Omental fat pad (tissue), 4 donors: ENCODE measurements around the gene ENPP3. TPM values are rescaled to one million over a fixed set of nuclear protein-coding genes. Genes with fewer than 3 reads are reported as not detected.

ENCODE experiments used
- ATAC-seq: fragments of 150-250 bp; one replicate; pipeline ENCODE4 v1.9.1; 2016; ENCODE audit warnings: mild to moderate bottlenecking, moderate library complexity; ENCODE audit not compliant: low FRiP score
- DNase-seq: peaks from one replicate; pipeline ENCODE4 v3.0.0-alpha.2; 2019; ENCODE audit warnings: low spot score
- total RNA-seq, 4 donors: library from RNA; depleted of rRNA; stranded (reverse); fragments of >200 nt; gene quantifications; one replicate each; pipeline ENCODE4 v1.1.0, GENCODE V29; 2016
- TF ChIP-seq, protein P1 (sequence below), 3 donors: fragments of 450-650 bp; IDR thresholded peaks; one replicate each; pipeline ENCODE4 v1.5.1; 2016 to 2017; ENCODE audit warnings: antibody characterized with exemption in 3 of 3, mild to moderate bottlenecking in 3 of 3, moderate library complexity in 2 of 3

The ENPP3 gene
- total RNA-seq: under 1 TPM; 0.36 to 0.94 (median 0.61) TPM

DNA sequence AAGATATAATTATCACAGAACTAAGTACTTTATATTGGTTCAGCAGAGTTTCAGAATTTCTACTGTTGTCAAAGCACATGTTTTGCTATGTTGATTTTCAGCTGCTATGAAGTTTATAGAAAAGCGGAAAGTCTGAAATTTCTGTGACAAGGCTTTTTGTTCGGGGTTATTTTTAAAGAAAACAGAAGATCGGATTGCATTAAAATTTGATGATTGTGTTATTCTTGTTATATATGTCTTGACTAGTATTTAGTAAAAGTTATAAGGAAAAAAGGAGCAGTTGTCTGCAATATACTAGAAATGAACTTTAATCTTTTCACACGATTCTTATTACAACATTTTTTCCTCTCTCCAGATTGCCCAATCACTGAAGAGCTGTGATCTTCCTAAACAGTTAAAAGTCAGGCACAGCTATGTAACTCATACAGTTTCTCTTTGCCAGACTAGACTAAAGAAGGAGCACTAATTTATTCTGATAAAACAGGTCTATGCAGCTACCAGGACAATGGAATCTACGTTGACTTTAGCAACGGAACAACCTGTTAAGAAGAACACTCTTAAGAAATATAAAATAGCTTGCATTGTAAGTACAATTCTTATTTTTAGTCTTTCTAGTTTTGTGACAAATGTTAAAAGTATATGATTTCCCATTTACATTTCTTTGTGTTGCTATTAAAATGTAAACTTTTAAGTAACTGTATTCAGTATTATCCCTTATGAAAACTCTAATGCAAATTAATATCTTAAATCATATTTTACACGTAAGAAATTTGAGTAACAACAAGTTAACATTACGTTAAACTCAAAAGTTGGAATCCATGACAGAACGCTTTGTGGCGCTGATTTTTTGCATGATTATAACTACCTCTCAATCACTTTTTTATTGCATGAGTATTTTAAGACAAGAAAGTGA, at the start of gene ENPP3:
ENPP3 (plus strand) TSS at position 423 of the 913 bp plus-strand sequence; CDS start at position 506, 83 bp downstream.
- no peak for DNase-seq
- no peak for ATAC-seq
- TF ChIP-seq, protein P1, sequence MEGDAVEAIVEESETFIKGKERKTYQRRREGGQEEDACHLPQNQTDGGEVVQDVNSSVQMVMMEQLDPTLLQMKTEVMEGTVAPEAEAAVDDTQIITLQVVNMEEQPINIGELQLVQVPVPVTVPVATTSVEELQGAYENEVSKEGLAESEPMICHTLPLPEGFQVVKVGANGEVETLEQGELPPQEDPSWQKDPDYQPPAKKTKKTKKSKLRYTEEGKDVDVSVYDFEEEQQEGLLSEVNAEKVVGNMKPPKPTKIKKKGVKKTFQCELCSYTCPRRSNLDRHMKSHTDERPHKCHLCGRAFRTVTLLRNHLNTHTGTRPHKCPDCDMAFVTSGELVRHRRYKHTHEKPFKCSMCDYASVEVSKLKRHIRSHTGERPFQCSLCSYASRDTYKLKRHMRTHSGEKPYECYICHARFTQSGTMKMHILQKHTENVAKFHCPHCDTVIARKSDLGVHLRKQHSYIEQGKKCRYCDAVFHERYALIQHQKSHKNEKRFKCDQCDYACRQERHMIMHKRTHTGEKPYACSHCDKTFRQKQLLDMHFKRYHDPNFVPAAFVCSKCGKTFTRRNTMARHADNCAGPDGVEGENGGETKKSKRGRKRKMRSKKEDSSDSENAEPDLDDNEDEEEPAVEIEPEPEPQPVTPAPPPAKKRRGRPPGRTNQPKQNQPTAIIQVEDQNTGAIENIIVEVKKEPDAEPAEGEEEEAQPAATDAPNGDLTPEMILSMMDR (IDR thresholded peaks at IDR 0.05): no peak

- TF ChIP-seq, protein P1 (IDR thresholded peaks at IDR 0.05): no peak
- DNase-seq: no peak
- ATAC-seq: no peak
Observed at GRCh38 chr6:131587909-131588308, 49.2 kb upstream of the ENPP3 start.

DNA sequence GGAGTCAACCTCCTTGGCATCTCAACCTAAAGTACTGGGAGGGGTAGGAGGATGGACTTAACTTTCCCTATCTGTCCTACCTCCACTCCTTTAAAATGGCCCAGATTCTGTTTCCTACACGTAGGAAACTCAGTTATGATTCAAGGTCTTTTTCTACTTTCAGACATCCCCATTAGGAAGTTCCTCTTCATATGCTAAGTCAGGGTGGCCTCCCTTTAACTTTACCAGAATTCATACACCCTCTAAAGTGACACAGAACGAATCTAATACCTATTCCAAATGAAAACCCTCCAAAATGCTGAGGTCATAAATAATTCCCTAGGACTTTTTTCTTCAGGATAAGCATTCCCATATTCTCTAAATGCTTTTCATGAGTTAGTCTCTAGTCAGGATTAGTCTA, 48.5 kb upstream of the ENPP3 start:
- ATAC-seq (no peak), DNase-seq (no peak)
- TF ChIP-seq, protein P1 (IDR thresholded peaks at IDR 0.05): no peak

GRCh38 chr6:131592935-131593334, 44.2 kb upstream of the ENPP3 start:
- DNase-seq (no peak), ATAC-seq (no peak)
- TF ChIP-seq, protein P1 (IDR thresholded peaks at IDR 0.05): no peak

- DNase-seq (no peak), ATAC-seq (no peak)
- TF ChIP-seq, protein P1 (IDR thresholded peaks at IDR 0.05): no peak
Observed at GRCh38 chr6:131594074-131594473, 43.0 kb upstream of the ENPP3 start.

GRCh38 chr6:131597446-131597845, 39.7 kb upstream of the ENPP3 start:
- no peak for DNase-seq
- ATAC-seq: no peak
- TF ChIP-seq, protein P1 (IDR thresholded peaks at IDR 0.05): no peak

GRCh38 chr6:131600716-131601115, 36.4 kb upstream of the ENPP3 start:
- ATAC-seq (no peak), DNase-seq (no peak)
- TF ChIP-seq, protein P1 (IDR thresholded peaks at IDR 0.05): no peak
